Dermis blood vessel endothelial cell (primary cell): Measurements from ENCODE around the gene ARHGDIB. TPM values are rescaled to one million over a fixed set of nuclear protein-coding genes. Genes with fewer than 3 reads are reported as not detected.
A peak's percentile ranks its signal among the peaks of the same experiment; 100 is the strongest.

Experiments used
- DNase-seq: peaks from one replicate; pipeline ENCODE4 v3.0.0; 2010
- total RNA-seq: library from RNA; depleted of rRNA; stranded (reverse); fragments of >200 nt; gene quantifications from 2 replicates; pipeline ENCODE4 v1.2.3, GENCODE V29; 2014

The ARHGDIB gene
- total RNA-seq, 1 donor from 2014 or later = 117 TPM

GRCh38 chr12:14982991-14983390, 21.6 kb upstream of the ARHGDIB start:
- no peak for DNase-seq

DNA sequence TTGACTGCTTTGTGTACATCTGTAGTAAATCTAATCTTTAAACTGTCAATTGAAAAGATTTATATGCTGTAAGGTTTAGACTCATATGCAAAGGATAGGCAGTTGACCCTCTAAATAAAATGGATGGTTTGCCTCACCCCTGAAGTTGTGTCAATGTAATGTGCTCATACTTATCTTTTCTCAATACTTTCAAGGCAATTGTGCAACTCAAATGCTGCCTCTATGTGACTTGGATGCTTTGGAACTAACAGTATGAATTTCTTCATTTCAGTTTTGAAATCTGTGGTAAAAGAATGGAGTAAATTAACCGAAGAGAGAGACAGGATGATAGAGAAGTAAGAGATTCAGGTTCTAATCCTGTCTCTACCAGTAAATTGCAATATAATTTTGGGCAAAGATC, 21.2 kb upstream of the ARHGDIB start:
- no peak for DNase-seq

DNA sequence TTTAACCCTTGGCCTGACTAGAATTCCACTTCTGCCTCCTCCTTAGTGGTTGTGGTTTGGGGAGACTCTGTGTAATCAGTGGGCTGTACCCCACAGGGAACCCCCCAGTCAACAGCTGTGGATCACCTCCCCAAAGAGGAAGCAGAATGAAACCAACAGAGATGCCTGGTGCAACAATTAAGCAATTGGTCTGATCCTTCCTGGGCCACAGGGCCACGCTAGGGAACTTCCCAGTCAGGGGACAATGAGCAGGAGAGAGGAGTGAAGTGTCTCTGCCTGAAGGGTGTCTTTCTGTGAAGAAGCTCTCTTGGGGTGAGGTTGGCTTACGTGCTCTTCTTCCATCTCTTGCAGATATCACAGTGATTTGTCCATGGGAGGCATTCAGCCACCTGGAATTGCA, 19.6 kb upstream of the ARHGDIB start:
- no peak for DNase-seq

- DNase-seq = no peak
These were observed 18.1 kb upstream of the ARHGDIB start for GRCh38 chr12:14979468-14979867.

DNA sequence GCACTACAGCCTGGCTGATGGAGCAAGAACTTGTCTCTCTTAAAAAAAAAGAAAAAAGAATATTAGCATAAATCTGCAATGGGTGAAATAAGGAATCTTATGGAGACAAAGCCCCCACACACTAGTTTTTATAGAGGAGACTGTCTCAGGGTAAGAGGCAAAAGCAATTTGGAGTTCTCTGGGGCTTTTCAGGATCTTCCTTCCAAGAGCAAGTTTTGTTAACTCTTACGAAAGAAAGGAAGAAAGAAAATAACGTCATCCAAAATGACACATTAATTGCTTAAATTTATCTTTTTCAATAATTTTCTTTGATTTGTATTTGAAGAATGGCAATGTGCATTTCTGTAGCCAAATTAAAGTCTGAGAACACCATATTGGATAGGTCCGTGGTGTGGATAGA, 15.3 kb upstream of the ARHGDIB start:
- DNase-seq = no peak

- DNase-seq = no peak
These were observed 14.1 kb upstream of the ARHGDIB start for GRCh38 chr12:14975457-14975856.

GRCh38 chr12:14974633-14975032, 13.2 kb upstream of the ARHGDIB start:
- no peak for DNase-seq

DNA sequence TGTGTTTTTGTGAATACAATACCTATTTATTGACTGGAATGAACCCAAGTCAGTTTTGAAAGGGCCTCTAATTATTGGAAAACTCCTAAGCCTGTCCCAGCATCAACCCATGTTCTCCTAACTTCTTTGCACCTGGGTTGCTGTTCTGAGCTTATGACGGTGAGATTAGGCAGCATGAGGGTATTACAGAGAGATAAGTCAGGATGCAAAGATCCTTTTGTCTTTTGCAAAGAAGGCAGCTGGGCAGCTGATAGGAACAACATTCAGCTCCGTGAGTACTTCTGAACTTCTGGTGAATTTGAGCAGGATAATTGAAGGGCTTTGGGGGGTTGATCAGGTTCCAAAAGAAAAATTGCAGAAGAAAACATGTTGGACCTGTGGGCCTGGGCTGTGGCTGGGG, 11.4 kb upstream of the ARHGDIB start, which contains the start of gene PDE6H:
TSS of gene PDE6H (plus strand) at position 227 of the 400 bp plus-strand sequence. CDS start 4,971 bp downstream, outside the sequence.
- DNase-seq = no peak

DNA sequence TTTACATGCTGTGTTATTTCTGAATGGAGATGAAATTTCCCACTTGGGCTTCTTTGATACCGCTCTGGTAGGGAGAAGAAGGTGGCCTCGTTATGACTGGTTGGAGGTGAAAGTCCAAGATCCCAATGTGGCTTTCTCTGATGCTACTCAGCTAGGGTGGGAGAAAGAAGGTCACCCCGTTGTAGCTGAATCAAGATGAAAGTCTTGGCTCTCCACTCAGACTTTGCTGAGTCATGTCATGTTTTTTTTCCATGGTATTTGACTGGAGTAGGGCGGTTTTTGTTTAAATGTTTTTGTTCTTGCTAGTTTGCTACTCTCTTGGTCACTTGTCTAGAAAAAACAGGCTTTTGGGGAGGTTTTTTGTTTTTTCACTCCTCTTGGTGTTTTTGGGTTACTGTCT, 9.1 kb upstream of the ARHGDIB start:
- no peak for DNase-seq

- no peak for DNase-seq
These were observed 7.1 kb upstream of the ARHGDIB start for GRCh38 chr12:14968478-14968877.

DNA sequence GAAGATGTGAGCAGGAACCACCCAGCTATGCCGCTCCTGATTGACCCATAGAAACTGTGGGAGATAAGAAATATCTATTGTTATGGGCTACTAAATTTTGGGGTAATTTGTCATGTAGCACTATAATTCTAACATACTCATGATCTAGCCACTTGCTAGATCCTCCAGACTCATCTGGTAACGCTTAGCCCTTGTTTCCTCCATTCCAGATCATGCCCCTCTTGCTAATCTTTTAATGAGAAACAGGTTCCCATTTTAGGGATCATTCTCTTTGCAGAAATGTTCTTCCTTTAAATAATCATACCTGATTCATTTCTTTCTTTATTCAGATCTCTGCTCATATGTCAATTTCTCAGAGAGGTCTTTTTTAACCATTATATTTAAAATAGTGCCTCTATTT, 3.8 kb upstream of the ARHGDIB start:
- DNase-seq = no peak

- DNase-seq = no peak
These were observed 3.0 kb upstream of the ARHGDIB start for GRCh38 chr12:14964406-14964805.

DNA sequence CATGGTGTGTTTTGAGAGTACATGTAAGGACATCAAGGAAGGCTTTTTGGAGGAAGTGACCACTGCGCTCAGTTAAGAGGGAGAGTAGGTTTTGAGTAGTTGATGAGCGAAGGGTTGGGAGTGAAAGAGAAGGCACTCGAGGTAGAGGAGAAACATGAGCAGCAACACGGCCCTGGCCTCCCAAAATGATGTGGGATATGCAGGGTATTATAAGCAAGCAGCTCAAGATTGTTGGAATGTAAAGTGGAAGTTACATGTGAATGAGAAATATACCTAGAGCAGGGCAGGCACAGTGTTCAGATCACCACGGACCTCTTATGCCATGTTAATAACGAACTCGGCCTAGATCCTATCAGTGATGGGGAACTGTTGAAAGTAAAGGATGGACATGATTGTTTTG, 2.1 kb upstream of the ARHGDIB start:
- no peak for DNase-seq

DNA sequence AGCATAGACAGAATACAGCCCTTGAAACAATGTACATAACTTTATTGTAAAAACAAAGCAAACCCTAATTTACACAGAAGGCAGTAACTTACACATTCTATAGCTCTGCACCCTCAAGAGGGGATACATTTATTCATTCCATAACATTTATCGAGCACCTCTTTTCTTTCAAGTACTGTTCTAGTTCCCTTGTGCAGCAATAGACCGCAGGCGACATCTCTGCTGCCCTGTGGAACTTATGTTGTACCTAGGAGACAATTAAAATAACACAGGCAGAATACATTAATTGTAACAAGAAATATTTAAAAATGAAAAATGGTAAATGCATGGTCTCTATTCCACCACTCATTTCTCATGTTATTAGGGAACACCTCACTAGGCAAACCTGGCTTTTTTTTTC, 1.4 kb upstream of the ARHGDIB start:
- no peak for DNase-seq

DNA sequence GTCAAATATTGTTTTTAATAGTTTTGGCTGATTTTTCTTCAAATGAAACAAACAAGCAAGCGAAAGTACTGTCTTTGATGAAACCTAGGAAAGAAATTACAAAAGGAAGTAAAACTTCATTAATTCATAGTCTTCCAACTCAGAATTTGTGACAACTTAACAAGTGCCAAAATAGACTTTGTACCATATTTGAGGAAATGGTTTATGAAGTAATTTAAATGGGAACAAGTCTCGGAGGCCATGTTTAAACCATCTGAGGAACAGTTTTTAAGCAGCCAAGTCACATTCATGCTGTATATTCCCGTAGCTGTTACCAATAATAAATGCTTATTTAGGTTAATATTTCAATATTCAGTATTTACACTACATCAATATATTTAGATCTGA, 745 bp upstream of the ARHGDIB start:
- DNase-seq = no peak

DNA sequence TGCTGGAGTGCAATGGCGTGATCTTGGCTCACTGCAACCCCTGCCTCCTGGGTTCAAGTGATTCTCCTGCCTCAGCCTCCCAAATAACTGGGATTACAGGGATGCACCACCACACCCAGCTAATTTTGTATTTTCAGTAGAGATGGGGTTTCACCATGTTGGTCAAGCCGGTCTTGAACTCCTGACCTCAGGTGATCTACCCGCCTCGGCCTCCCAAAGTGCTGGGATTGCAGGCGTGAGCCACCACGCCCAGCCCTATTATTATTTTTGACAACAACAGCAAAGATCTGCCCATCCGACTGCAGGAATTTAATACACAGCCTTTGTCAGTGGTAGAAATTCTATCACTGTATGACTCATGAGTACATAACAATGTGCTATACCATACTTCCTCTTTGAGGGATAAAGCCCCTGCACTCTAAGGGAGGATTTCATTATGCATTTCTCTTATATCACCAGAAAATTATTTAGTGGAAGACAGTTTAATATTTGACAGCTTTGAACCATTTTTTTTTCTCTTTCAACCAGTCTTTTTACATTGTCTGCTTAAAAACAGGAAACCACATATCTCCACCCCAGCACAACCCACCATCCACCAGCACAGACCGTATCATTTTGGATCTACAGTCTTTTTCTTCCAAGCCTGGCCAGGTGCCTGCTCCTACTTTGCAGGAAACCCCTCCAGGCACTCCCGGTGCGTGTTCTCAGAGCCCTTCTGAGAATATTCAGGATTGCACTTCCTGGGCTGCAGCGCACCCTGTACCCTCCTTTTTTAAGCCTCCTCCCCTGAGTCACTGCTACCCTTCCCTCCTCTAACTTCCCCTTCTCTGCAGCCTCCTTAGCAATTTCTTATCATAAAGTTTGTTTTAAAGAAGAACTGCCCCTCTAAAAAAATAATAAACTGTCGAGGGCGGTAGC, 594 bp downstream of the ARHGDIB start:
- DNase-seq = peak; percentile 68

- DNase-seq = no peak
These were observed 1.4 kb downstream of the ARHGDIB start for GRCh38 chr12:14959916-14960496.

GRCh38 chr12:14959463-14959862, 1.9 kb downstream of the ARHGDIB start:
- no peak for DNase-seq

DNA sequence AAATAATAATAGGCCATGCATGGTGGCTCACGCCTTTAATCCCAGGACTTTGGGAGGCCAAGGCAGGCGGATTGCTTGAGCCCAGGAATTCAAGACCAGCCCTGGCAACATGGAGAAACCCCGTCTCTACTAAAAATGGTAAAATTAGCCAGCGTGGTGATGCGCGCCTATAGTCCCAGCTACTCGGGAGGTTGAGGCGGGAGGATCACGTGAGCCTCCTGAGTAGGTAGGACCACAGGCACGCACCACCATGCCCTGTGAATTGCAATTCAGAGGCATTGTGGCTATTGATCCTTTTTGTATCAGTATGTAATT, 2.3 kb downstream of the ARHGDIB start:
- DNase-seq = no peak

DNA sequence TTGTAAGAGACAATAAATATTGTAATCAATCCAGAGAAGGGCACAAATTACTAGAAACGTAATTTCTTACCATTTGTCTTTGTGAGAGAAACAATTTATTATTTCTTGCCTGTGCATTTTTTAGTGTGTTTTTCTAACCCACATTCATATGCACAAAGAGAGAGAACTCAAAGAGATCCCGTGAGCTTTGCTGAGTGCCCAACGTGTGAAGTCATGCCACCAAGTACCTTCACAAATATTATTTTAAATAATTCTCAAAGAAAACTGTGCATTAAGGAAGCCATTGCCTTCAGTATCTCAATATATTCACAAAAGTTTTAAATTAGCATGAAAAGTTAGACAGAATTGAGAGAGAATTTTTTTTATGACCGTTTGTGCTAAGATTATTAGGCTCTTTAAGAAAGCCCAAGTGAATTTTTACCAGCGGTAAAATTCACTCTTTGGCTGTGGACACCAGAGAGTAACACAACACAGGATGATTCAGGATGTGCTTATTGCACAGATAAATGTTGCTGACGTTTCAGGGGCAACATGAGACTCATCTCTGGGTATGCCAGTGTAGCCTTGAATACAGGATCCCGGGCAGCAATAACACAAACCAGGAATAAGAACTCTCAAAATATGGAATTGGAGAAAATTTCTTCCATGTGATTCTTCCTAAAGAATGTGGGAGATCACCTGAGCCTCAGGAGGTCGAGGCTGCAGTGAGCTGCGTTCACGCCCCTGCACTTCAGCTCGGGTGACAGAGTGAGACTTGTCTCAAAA, 2.9 kb downstream of the ARHGDIB start:
- DNase-seq = no peak

DNA sequence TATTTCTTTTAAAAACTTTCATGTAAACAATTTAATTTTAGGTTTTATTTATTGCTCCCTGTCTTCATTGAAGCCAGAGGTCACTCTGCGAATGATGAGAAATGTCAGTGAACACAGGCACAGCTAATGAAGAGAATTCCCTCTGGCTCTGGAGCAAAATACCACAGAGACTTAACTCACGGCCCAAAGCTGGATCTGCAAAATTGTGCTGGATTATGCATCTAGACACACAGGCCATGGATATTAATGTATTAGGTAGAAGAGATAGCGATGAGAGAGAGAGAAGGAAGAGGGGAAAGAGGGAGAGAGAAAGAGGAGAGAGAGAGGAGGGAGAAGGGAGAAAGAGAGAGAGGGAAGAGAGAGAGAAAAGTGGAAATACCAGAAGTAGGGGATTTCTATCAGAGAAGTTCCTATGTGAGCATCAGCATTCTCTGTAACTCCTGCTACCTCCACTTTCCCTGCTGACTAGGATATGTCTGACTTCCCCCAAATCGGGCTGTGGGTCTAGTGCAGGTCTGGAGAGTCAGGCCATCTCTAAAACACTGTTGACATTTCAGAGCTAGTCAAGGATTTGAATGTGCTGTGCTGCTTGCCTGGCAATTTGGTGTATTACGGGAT, 3.7 kb downstream of the ARHGDIB start:
- no peak for DNase-seq

DNA sequence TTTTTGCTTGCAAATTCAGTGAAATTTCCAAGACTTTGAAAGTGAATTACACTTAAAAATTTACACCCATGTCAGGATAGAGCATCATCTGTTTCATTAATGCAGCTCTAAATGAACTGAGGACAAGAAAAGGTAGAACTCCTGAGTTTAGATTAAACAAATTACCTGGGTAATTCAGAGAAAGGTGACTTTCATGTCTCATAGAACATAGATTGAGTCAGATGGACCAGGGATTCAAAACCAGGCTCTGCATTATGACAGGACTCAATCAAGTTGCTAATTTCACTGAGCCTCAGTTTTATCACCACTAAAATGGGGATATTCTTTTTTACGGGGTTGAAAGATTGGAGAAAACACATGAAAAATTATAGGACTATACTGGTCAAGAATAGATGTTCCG, 4.5 kb downstream of the ARHGDIB start:
- DNase-seq = no peak
